SKM-1 (cell line): Measurements from ENCODE around the gene SMIM35.
"Not testable (repeated sequence)": the region's sequence is repeated elsewhere in the genome, so short reads cannot be mapped to it uniquely, and the experiment has no call there.

Experiments used
- DNase-seq: peaks from one replicate; lab custom pipeline; 2025; ENCODE audit not compliant: unreplicated experiment; lab: John Stamatoyannopoulos, UW

Gene SMIM35

GRCh38 chr11:118082880-118083552 lies 3.7 kb downstream of the SMIM35 start:
- no peak for DNase-seq

GRCh38 chr11:118081241-118081958 lies 5.4 kb downstream of the SMIM35 start:
- DNase-seq: peak; percentile 85

GRCh38 chr11:118080296-118080695 lies 6.5 kb downstream of the SMIM35 start:
- DNase-seq: no peak

- DNase-seq: no peak
Measured at GRCh38 chr11:118079491-118079890, 7.3 kb downstream of the SMIM35 start.

- no peak for DNase-seq
Measured at GRCh38 chr11:118078911-118079411, 7.8 kb downstream of the SMIM35 start.

GRCh38 chr11:118076754-118077281 lies 9.9 kb downstream of the SMIM35 start, which contains the start of gene TMPRSS4:
TMPRSS4 (plus strand) TSS chr11:118077078; CDS start chr11:118077303, 225 bp downstream.
- no peak for DNase-seq

- no peak for DNase-seq
Measured at GRCh38 chr11:118074785-118075184, 12.0 kb downstream of the SMIM35 start.

- no peak for DNase-seq
Measured at GRCh38 chr11:118074091-118074685, 12.6 kb downstream of the SMIM35 start.

GRCh38 chr11:118073554-118073953 lies 13.2 kb downstream of the SMIM35 start:
- DNase-seq: no peak

GRCh38 chr11:118071416-118072030 lies 15.2 kb downstream of the SMIM35 start:
- DNase-seq: no peak

- no peak for DNase-seq
Measured at GRCh38 chr11:118068945-118069612, 17.7 kb downstream of the SMIM35 start.

- no peak for DNase-seq
Measured at GRCh38 chr11:118068206-118068944, 18.4 kb downstream of the SMIM35 start.

GRCh38 chr11:118067006-118067405 lies 19.8 kb downstream of the SMIM35 start:
- no peak for DNase-seq

GRCh38 chr11:118065384-118065783 lies 21.4 kb downstream of the SMIM35 start:
- DNase-seq: no peak

GRCh38 chr11:118064956-118065355 lies 21.8 kb downstream of the SMIM35 start:
- DNase-seq: no peak

- DNase-seq: not testable (repeated sequence)
Measured at GRCh38 chr11:118062631-118063030, 24.1 kb downstream of the SMIM35 start.

- not testable (repeated sequence) for DNase-seq
Measured at GRCh38 chr11:118062181-118062580, 24.6 kb downstream of the SMIM35 start.

- no peak for DNase-seq
Measured at GRCh38 chr11:118061586-118062125, 25.1 kb downstream of the SMIM35 start.

- no peak for DNase-seq
Measured at GRCh38 chr11:118060869-118061268, 25.9 kb downstream of the SMIM35 start.
